Stimulated activated CD8-positive, alpha-beta memory T cell treated with anti-CD3 and anti-CD28 coated beads, Interleukin-12 subunit alpha, Interleukin-12 subunit beta, amount 100 ng/mL, for 24 hours (primary cell): ENCODE measurements around the gene CATSPER2.
"Not testable (repeated sequence)": the region's sequence is repeated elsewhere in the genome, so short reads cannot be mapped to it uniquely, and the experiment has no call there.

ENCODE experiments used
- DNase-seq: peaks from one replicate; pipeline ENCODE4 v3.0.0-alpha.2; 2020; ENCODE audit errors: extremely low read depth

The CATSPER2 gene

DNA sequence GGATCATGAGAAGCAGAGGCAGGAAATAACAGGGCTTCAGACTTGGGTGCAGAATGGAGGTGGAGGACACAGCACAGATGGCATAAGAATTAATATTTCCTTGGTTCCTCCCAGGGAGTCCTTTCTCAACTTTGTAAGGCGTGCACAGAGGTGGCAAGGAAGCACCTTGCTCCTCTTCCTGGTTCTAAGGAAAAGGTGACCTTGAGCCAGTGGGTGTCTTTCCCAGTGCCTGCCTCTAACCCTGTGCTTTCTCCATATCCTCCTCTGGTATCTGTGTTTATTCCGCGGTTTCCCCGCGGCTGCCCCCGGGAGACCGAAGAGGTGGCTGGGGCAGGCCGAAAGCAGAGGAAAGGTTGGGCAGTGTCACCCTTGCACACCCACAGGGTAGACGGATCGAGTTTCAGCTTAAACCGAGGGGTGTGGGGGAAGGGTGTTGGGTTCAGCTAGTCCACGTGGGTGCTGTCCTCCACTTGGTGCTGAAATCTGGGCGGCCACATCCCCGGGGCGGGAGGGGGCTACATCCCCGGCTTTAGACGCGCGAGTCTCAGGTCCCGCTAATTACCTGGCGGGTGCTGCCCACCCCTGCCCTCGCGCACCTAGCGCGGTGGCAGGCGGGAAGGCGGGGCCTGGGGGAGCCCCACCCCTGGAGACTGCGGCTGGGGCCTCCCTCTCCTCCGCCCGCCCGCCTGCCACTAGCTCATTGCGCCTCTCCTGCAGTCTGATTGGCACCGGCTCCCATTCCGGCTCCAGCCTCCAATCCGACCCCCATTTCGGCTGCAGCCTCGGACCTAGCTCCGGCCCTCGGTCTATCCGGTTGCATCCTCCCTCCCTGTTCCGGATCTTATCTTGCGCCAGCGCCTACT, 55.1 kb downstream of the CATSPER2 start, which contains the start of gene CKMT1B:
Gene CKMT1B, plus strand, starts transcription at position 700 of the 863 bp plus-strand sequence. CDS start 192 bp downstream, outside the sequence.
- not testable (repeated sequence) for DNase-seq

DNA sequence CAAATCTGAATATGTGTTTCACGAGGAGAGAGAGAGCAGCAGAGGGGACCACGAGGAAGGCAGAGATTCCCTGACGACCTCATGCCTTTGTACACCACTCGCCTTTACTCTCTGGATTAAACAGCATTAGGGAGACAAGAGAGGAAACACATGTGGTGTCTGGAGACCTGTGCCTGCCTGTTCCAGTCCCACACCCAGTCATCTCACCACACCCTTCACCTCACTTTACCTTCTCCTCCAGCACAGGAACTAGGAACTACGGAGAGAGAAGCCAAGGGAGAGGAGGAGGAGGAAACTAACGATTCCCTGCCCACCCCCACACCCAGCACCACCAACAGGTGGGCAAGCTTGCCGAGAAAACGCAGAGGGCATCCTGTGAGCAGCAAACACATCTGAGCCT, 55.8 kb downstream of the CATSPER2 start:
- not testable (repeated sequence) for DNase-seq

DNA sequence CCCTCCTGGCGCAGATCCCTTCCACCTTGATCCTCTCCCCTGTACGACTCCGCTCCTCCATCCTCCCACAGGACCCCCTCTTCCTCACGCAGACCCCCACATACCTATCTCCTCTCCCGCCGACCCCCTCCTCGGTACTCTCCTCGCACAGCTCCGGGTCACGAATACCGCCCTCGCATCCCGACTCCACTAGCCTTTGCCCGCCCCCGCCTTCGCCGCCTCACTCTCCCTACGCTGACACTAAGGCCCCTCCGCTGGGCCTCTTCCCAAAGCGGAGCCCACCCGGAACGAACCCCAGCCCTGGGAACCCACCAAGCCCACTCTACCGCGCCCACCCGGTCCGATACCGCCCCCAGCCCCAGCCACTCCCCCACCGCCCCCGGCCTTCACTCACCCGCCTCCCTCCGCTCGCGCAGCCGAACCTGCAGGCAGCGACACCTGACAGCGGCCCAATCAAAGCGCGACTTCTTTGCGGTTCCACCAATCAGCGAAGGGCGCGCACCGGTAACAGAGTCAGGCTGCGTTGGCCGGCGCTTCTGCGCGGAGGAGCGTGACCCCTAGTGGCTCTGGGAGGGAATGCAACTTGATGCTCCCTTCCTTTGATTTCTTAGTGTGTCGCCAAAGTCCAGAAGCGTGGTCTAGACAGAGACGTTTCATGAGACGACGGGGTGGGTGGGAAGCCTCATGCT, 58.7 kb downstream of the CATSPER2 start, which contains the start of gene PPIP5K1:
Gene PPIP5K1, minus strand, starts transcription at position 431 of the 689 bp plus-strand sequence. CDS start 5,704 bp downstream, outside the sequence.
- DNase-seq, result not testable (repeated sequence)
